Activated T-cell treated with anti-CD3 and anti-CD28 coated beads for 48 hours (primary cell): ENCODE results near the gene PLCXD1.
"Not testable (repeated sequence)": the region's sequence is repeated elsewhere in the genome, so short reads cannot be mapped to it uniquely, and the experiment has no call there.

Experiments used
- DNase-seq: peaks from one replicate; pipeline ENCODE4 v3.0.0-alpha.2; 2020; ENCODE audit warnings: low read depth

The PLCXD1 gene

GRCh38 chrX:351324-351641 lies 70.1 kb downstream of the PLCXD1 start:
- DNase-seq, result not testable (repeated sequence)

GRCh38 chrX:351736-352135 lies 70.6 kb downstream of the PLCXD1 start:
- no peak for DNase-seq

- DNase-seq, result no peak
Measured at GRCh38 chrX:352181-352580, 71.0 kb downstream of the PLCXD1 start.

GRCh38 chrX:352582-353314 lies 71.6 kb downstream of the PLCXD1 start:
- DNase-seq, result no peak
